CD8-positive, alpha-beta memory T cell (primary cell): ENCODE results near the gene MRPL54. TPM values are rescaled to one million over a fixed set of nuclear protein-coding genes. Genes with fewer than 3 reads are reported as not detected.
A peak's percentile ranks its signal among the peaks of the same experiment; 100 is the strongest.

Source experiments
- CTCF ChIA-PET: fragments of 350-600 bp; sonication (Branson Sonifier 250); formaldehyde crosslinking; loops from one replicate; lab custom pipeline; 2021; ENCODE audit warnings: antibody characterized with exemption; lab: Charles Lee
- POLR2A ChIA-PET: fragments of 350-600 bp; sonication (Branson Sonifier 250); formaldehyde crosslinking; loops from one replicate; lab custom pipeline; 2021; ENCODE audit warnings: antibody characterized with exemption; lab: Charles Lee
- DNase-seq, 5 donors: peaks; one replicate each; pipeline versions ENCODE4 v3.0.0 to v3.0.0-alpha.2; 2020 to 2022; ENCODE audit warnings: mixed read lengths in 1 of 5
- H3K27ac ChIP-seq: one replicate; pipeline ENCODE4 v1.7.0; 2013; ENCODE audit warnings: low read depth, mild to moderate bottlenecking, low read length, moderate library complexity
- H3K27me3 ChIP-seq: 2 replicates; pipeline ENCODE4 v1.7.0; 2013; ENCODE audit warnings: low read length, mild to moderate bottlenecking; ENCODE audit not compliant: insufficient read depth, poor library complexity, severe bottlenecking
- H3K36me3 ChIP-seq: 2 replicates; pipeline ENCODE4 v1.7.0; 2013; ENCODE audit warnings: mild to moderate bottlenecking, low read length, moderate library complexity; ENCODE audit not compliant: insufficient read depth
- H3K4me1 ChIP-seq: 2 replicates; pipeline ENCODE4 v1.7.0; 2013; ENCODE audit warnings: mild to moderate bottlenecking, low read length, moderate library complexity; ENCODE audit not compliant: insufficient read depth
- H3K4me3 ChIP-seq: 2 replicates; pipeline ENCODE4 v1.7.0; 2013; ENCODE audit warnings: mild to moderate bottlenecking, low read length
- H3K9me3 ChIP-seq: 2 replicates; pipeline ENCODE4 v1.7.0; 2013; ENCODE audit warnings: mild to moderate bottlenecking, low read length
- H3K27ac Mint-ChIP-seq, 8 donors: one replicate each; pipeline ENCODE4 v1.8.0; 2020 to 2021; ENCODE audit warnings: mixed read lengths in 8 of 8, mild to moderate bottlenecking in 6 of 8, inconsistent platforms in 3 of 8, moderate library complexity in 3 of 8
- H3K27me3 Mint-ChIP-seq, 2 donors: one replicate each; pipeline ENCODE4 v1.8.0; 2020 to 2021; ENCODE audit warnings: mixed read lengths in 2 of 2, mild to moderate bottlenecking in 1 of 2, moderate library complexity in 1 of 2
- H3K36me3 Mint-ChIP-seq, 3 donors: one replicate each; pipeline ENCODE4 v1.8.0; 2020 to 2021; ENCODE audit warnings: mixed read lengths in 3 of 3, inconsistent platforms in 1 of 3, mild to moderate bottlenecking in 1 of 3
- H3K4me1 Mint-ChIP-seq, 3 donors: one replicate each; pipeline ENCODE4 v1.8.0; 2020 to 2021; ENCODE audit warnings: mixed read lengths in 3 of 3, inconsistent platforms in 1 of 3, mild to moderate bottlenecking in 1 of 3
- H3K4me3 Mint-ChIP-seq, 7 donors: one replicate each; pipeline ENCODE4 v1.8.0; 2020 to 2021; ENCODE audit warnings: mixed read lengths in 7 of 7, mild to moderate bottlenecking in 6 of 7, moderate library complexity in 4 of 7, inconsistent platforms in 2 of 7
- H3K9me3 Mint-ChIP-seq, 5 donors: one replicate each; pipeline ENCODE4 v1.8.0; 2020 to 2022; ENCODE audit warnings: mixed read lengths in 5 of 5, mild to moderate bottlenecking in 3 of 5, moderate library complexity in 2 of 5, inconsistent platforms in 1 of 5
- polyA plus RNA-seq: library from polyadenylated mRNA; unstranded; fragments of 300-500 nt; fragmentation: Illumina TruSeq; gene quantifications from one replicate; pipeline ENCODE4 v1.2.3, GENCODE V29; 2021
- total RNA-seq, 2 experiments: library from RNA; stranded (reverse); gene quantifications; one replicate each; pipeline ENCODE4 v1.2.3, GENCODE V29; 2021

MRPL54 gene
- total and polyA plus RNA-seq, 3 experiments from 2014 or later: 85.0 to 113 (median 95.3) TPM

GRCh38 chr19:3733549-3734309 is 28.8 kb upstream of the MRPL54 start:
- Histone ChIP-seq H3K9me3 (no peaks in the 10 kb centered on the region), H3K36me3 (no peaks in the 10 kb centered on the region), H3K27ac (no peak overlapping the region), H3K4me1 (peaks cover 2% of the 10 kb centered on the region), H3K27me3 (no peaks in the 10 kb centered on the region), H3K4me3 (no peak overlapping the region)
- no peak for DNase-seq
- Mint-ChIP-seq H3K9me3 (no peaks in the 10 kb centered on the region), H3K4me1 (peaks cover 0 to 13% (median 4%) of the 10 kb centered on the region in 3 donors), H3K27ac (no peak overlapping the region), H3K36me3 (peaks cover 3 to 24% (median 4%) of the 10 kb centered on the region in 3 donors), H3K27me3 (no peaks in the 10 kb centered on the region), H3K4me3 (no peak overlapping the region)
- POLR2A ChIA-PET: no interaction called here
- CTCF ChIA-PET: interaction anchor here (1.2 kb wide), 1 partner anchor 89 kb away, joined by 3 read pairs; no protein-coding TSS in a partner anchor

- Mint-ChIP-seq H3K27ac (no peak overlapping the region), H3K36me3 (peaks cover 3 to 23% (median 4%) of the 10 kb centered on the region in 3 donors), H3K9me3 (no peaks in the 10 kb centered on the region), H3K4me3 (no peak overlapping the region), H3K4me1 (peaks cover 0 to 18% (median 9%) of the 10 kb centered on the region in 3 donors), H3K27me3 (no peaks in the 10 kb centered on the region)
- Histone ChIP-seq H3K27ac (no peak overlapping the region), H3K4me3 (no peak overlapping the region), H3K4me1 (peaks cover 7% of the 10 kb centered on the region), H3K9me3 (no peaks in the 10 kb centered on the region), H3K27me3 (no peaks in the 10 kb centered on the region), H3K36me3 (no peaks in the 10 kb centered on the region)
- DNase-seq: no peak
- ChIA-PET CTCF (interaction anchor here (1.2 kb wide), 1 partner anchor 88 kb away, joined by 3 read pairs; no protein-coding TSS in a partner anchor), POLR2A (no interaction called here)
Observed at GRCh38 chr19:3734310-3734600, 28.2 kb upstream of the MRPL54 start.

GRCh38 chr19:3736106-3736724 is 26.3 kb upstream of the MRPL54 start:
- Mint-ChIP-seq H3K27ac (peak overlapping the region in 1 of 8 donors; percentile 4), H3K36me3 (peaks cover 3 to 21% (median 4%) of the 10 kb centered on the region in 3 donors), H3K4me1 (peaks cover 5 to 23% (median 14%) of the 10 kb centered on the region in 3 donors), H3K27me3 (no peaks in the 10 kb centered on the region), H3K4me3 (no peak overlapping the region), H3K9me3 (no peaks in the 10 kb centered on the region)
- Histone ChIP-seq H3K4me3 (no peak overlapping the region), H3K9me3 (no peaks in the 10 kb centered on the region), H3K36me3 (no peaks in the 10 kb centered on the region), H3K27me3 (no peaks in the 10 kb centered on the region), H3K4me1 (peaks cover 12% of the 10 kb centered on the region), H3K27ac (no peak overlapping the region)
- ChIA-PET CTCF (no interaction called here), POLR2A (no interaction called here)
- DNase-seq: no peak

GRCh38 chr19:3737487-3738205 is 24.8 kb upstream of the MRPL54 start:
- DNase-seq: no peak
- Histone ChIP-seq H3K4me3 (no peak overlapping the region), H3K9me3 (no peaks in the 10 kb centered on the region), H3K36me3 (no peaks in the 10 kb centered on the region), H3K27ac (no peak overlapping the region), H3K27me3 (no peaks in the 10 kb centered on the region), H3K4me1 (peaks cover 12% of the 10 kb centered on the region)
- Mint-ChIP-seq H3K4me1 (peaks cover 5 to 23% (median 14%) of the 10 kb centered on the region in 3 donors), H3K36me3 (peaks cover 3 to 21% (median 4%) of the 10 kb centered on the region in 3 donors), H3K4me3 (peak overlapping the region in 1 of 7 donors; percentile 27), H3K9me3 (no peaks in the 10 kb centered on the region), H3K27me3 (no peaks in the 10 kb centered on the region), H3K27ac (peak overlapping the region in 3 of 8 donors; percentile 9 to 82 (median 50))
- POLR2A ChIA-PET: no interaction called here
- CTCF ChIA-PET: no interaction called here

GRCh38 chr19:3738477-3739220 is 23.8 kb upstream of the MRPL54 start:
- Mint-ChIP-seq H3K4me3 (no peak overlapping the region), H3K36me3 (peaks cover 3 to 19% (median 4%) of the 10 kb centered on the region in 3 donors), H3K27me3 (no peaks in the 10 kb centered on the region), H3K27ac (peak overlapping the region in 2 of 8 donors; percentile 77 to 84), H3K4me1 (peaks cover 5 to 23% (median 14%) of the 10 kb centered on the region in 3 donors), H3K9me3 (no peaks in the 10 kb centered on the region)
- H3K36me3 ChIP-seq: no peaks in the 10 kb centered on the region
- H3K9me3 ChIP-seq: no peaks in the 10 kb centered on the region
- POLR2A ChIA-PET: no interaction called here
- no peak for DNase-seq
- peaks cover 12% of the 10 kb centered on the region for H3K4me1 ChIP-seq
- no peak overlapping the region for H3K27ac ChIP-seq
- no peak overlapping the region for H3K4me3 ChIP-seq
- no peaks in the 10 kb centered on the region for H3K27me3 ChIP-seq
- CTCF ChIA-PET: no interaction called here

GRCh38 chr19:3740431-3740830 is 22.1 kb upstream of the MRPL54 start:
- peaks cover 3 to 16% (median 6%) of the 10 kb centered on the region in 3 donors for H3K36me3 Mint-ChIP-seq
- H3K4me3 ChIP-seq: no peak overlapping the region
- peaks cover 5 to 23% (median 14%) of the 10 kb centered on the region in 3 donors for H3K4me1 Mint-ChIP-seq
- CTCF ChIA-PET: no interaction called here
- H3K27ac Mint-ChIP-seq: no peak overlapping the region
- H3K27me3 Mint-ChIP-seq: no peaks in the 10 kb centered on the region
- POLR2A ChIA-PET: no interaction called here
- no peak for DNase-seq
- H3K4me3 Mint-ChIP-seq: no peak overlapping the region
- peaks cover 12% of the 10 kb centered on the region for H3K4me1 ChIP-seq
- no peaks in the 10 kb centered on the region for H3K36me3 ChIP-seq
- H3K27ac ChIP-seq: no peak overlapping the region
- no peaks in the 10 kb centered on the region for H3K9me3 Mint-ChIP-seq
- no peaks in the 10 kb centered on the region for H3K9me3 ChIP-seq
- H3K27me3 ChIP-seq: no peaks in the 10 kb centered on the region

- ChIA-PET POLR2A (interaction anchor here (0.5 kb wide), 1 partner anchor 639 kb away, joined by 4 read pairs; no protein-coding TSS in a partner anchor), CTCF (no interaction called here)
- Histone ChIP-seq H3K9me3 (no peaks in the 10 kb centered on the region), H3K27me3 (no peaks in the 10 kb centered on the region), H3K27ac (no peak overlapping the region), H3K4me1 (peaks cover 12% of the 10 kb centered on the region), H3K36me3 (no peaks in the 10 kb centered on the region), H3K4me3 (no peak overlapping the region)
- peaks cover 0 to 2% (median 0%) of the 10 kb centered on the region in 3 donors for H3K36me3 Mint-ChIP-seq
- no peak overlapping the region for H3K27ac Mint-ChIP-seq
- H3K4me3 Mint-ChIP-seq: no peak overlapping the region
- peaks cover 5 to 12% (median 10%) of the 10 kb centered on the region in 3 donors for H3K4me1 Mint-ChIP-seq
- H3K9me3 Mint-ChIP-seq: no peaks in the 10 kb centered on the region
- DNase-seq: no peak
- H3K27me3 Mint-ChIP-seq: no peaks in the 10 kb centered on the region
Observed at GRCh38 chr19:3743486-3743885, 19.0 kb upstream of the MRPL54 start.
